Upper lobe of left lung (tissue), 4 donors: ENCODE data around the gene NCOA1.

ENCODE experiments used
- CTCF ChIP-seq, 6 experiments: fragments of 450-650 bp in 4 of 6; fragments of 200-600 bp in 2 of 6; sonication (generic) in 2 of 6; IDR thresholded peaks; one replicate each; pipeline ENCODE4 v1.5.1; 2016 to 2019; ENCODE audit warnings: antibody characterized with exemption in 6 of 6
- EP300 ChIP-seq, 4 donors: sonication (generic); formaldehyde crosslinking; IDR thresholded peaks; one replicate each; pipeline ENCODE4 v1.5.1; 2017; ENCODE audit warnings: antibody characterized with exemption in 4 of 4, control low read depth in 2 of 4
- POLR2A ChIP-seq, 4 donors: fragments of 450-650 bp; IDR thresholded peaks; one replicate each; pipeline ENCODE4 v1.5.1; 2016 to 2017; ENCODE audit warnings: antibody characterized with exemption in 4 of 4, mild to moderate bottlenecking in 2 of 4
- POLR2AphosphoS5 ChIP-seq, 2 donors: sonication (generic); formaldehyde crosslinking; IDR thresholded peaks; one replicate each; pipeline ENCODE4 v1.5.1; 2017; ENCODE audit warnings: antibody characterized with exemption in 2 of 2

GRCh38 chr2:24478243-24478642 is 12.8 kb upstream of the NCOA1 start:
- TF ChIP-seq POLR2A (IDR thresholded peaks at IDR 0.05), result no peak
- no peak for TF ChIP-seq CTCF (IDR thresholded peaks at IDR 0.05)
- no peak for TF ChIP-seq POLR2AphosphoS5 (IDR thresholded peaks at IDR 0.05)
- TF ChIP-seq EP300 (IDR thresholded peaks at IDR 0.05), result no peak
